Measurements from ENCODE around the gene ATXN2. TPM values are rescaled to one million over a fixed set of nuclear protein-coding genes. Genes with fewer than 3 reads are reported as not detected.
A peak's percentile ranks its signal among the peaks of the same experiment; 100 is the strongest.

ATXN2 gene
- total RNA-seq, 1 experiment from 2014 or later, result 72.9 TPM

DNA sequence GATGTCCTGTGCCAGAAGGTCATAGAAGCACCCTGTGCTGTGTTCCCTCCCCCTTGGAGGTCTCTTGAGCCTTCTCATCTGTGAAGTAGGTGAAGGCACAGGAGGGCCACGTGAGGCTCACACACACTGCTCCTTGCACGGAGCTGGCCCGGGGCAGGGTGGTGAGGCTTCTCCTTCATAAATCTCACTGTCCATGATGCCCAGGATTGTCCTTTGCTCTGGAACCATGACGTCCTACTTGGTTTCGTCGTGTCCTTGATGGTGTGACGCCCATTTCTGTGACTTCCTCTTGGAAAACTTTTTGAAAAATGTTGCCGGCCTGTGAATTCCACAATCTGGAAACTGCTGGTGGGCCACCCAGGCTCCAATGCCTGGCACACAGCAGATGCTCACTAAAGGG, 159.0 kb downstream of the ATXN2 start:
- Histone ChIP-seq H4K20me1 (ENCODE audit: control insufficient read depth, insufficient read depth, insufficient read length) (no peaks in the 10 kb centered on the region), H2BK12ac (ENCODE audit: insufficient read length, low read depth, low read length) (no peak overlapping the region), H3T11ph (ENCODE audit: low read length) (no peak overlapping the region), H3K27me3 (ENCODE audit: insufficient read depth, low read length) (no peaks in the 10 kb centered on the region), H3K56ac (ENCODE audit: insufficient read length, low read depth, low read length) (no peak overlapping the region), H4K8ac (replicated peaks; ENCODE audit: insufficient read length, low read depth, low read length) (no peak overlapping the region), H2AFZ (ENCODE audit: low read length) (no peak overlapping the region), H2BK20ac (ENCODE audit: low read depth, low read length, poor library complexity, severe bottlenecking) (no peak overlapping the region), H2BK120ac (ENCODE audit: low read depth, low read length, poor library complexity, severe bottlenecking) (no peak overlapping the region), H4K91ac (ENCODE audit: insufficient read length, low read depth, low read length) (no peak overlapping the region), H3K27ac (ENCODE audit: insufficient read length, low read depth, low read length) (no peak overlapping the region), H3K79me1 (ENCODE audit: insufficient read depth, low read depth, low read length, poor library complexity, severe bottlenecking) (no peaks in the 10 kb centered on the region), H3K4me1 (ENCODE audit: insufficient read depth, low read length) (peaks cover 6% of the 10 kb centered on the region; the same call in 1 of the 2 replicates), H3K18ac (ENCODE audit: insufficient read length, low read depth, low read length) (no peak overlapping the region), H3K23ac (ENCODE audit: insufficient read length, low read depth, low read length) (no peak overlapping the region), H3K9ac (ENCODE audit: extremely low read depth, insufficient read length, low read length) (no peak overlapping the region), H2BK5ac (ENCODE audit: insufficient read length, low read length) (no peak overlapping the region), H3K4ac (ENCODE audit: low read depth, low read length) (no peak overlapping the region), H3K23me2 (ENCODE audit: insufficient read length, low read depth, low read length, poor library complexity, severe bottlenecking) (no peaks in the 10 kb centered on the region), H4K5ac (ENCODE audit: insufficient read length, low read depth, low read length) (no peak overlapping the region), H2BK15ac (ENCODE audit: low read depth, low read length) (no peak overlapping the region), H3K79me2 (ENCODE audit: insufficient read depth, low read length) (peaks cover 13% of the 10 kb centered on the region; the same call in 1 of the 2 replicates), H2AK5ac (ENCODE audit: insufficient read length, low read length) (no peak overlapping the region), H3K9me3 (ENCODE audit: control insufficient read depth, low read depth, low read length) (no peaks in the 10 kb centered on the region), H3K4me2 (ENCODE audit: insufficient read depth, insufficient read length, low read length) (no peak overlapping the region), H3K14ac (ENCODE audit: insufficient read depth, low read length) (no peak overlapping the region; the same call in 1 of the 2 replicates)
- TF ChIP-seq, protein P1, sequence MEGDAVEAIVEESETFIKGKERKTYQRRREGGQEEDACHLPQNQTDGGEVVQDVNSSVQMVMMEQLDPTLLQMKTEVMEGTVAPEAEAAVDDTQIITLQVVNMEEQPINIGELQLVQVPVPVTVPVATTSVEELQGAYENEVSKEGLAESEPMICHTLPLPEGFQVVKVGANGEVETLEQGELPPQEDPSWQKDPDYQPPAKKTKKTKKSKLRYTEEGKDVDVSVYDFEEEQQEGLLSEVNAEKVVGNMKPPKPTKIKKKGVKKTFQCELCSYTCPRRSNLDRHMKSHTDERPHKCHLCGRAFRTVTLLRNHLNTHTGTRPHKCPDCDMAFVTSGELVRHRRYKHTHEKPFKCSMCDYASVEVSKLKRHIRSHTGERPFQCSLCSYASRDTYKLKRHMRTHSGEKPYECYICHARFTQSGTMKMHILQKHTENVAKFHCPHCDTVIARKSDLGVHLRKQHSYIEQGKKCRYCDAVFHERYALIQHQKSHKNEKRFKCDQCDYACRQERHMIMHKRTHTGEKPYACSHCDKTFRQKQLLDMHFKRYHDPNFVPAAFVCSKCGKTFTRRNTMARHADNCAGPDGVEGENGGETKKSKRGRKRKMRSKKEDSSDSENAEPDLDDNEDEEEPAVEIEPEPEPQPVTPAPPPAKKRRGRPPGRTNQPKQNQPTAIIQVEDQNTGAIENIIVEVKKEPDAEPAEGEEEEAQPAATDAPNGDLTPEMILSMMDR (conservative IDR thresholded peaks at IDR 0.05), result no peak
- peaks cover 37 to 44% of the 10 kb centered on the region in 2 experiments for H3K4me1 Mint-ChIP-seq
- peak overlapping the region in 2 of 3 experiments; percentile 15 to 81; a peak in 2 of 7 replicates for H3K27ac Mint-ChIP-seq
- H3K4me3 Mint-ChIP-seq, result no peak overlapping the region
- DNase-seq, result no peak
- no CpG with 5 or more reads among the region's 8 CpGs for WGBS (ENCODE audit: extremely low coverage, insufficient read length, low lambda C conversion rate)
- no peaks in the 10 kb centered on the region; the same call in 1 of the 2 replicates for H3K27me3 Mint-ChIP-seq (ENCODE audit: low read depth)
- no peaks in the 10 kb centered on the region for H3K9me3 Mint-ChIP-seq
- peaks cover 0 to 14% (median 11%) of the 10 kb centered on the region in 3 experiments; a peak in 6 of 7 replicates for H3K36me3 Mint-ChIP-seq (ENCODE audit: insufficient read depth in 1 of 3, low read depth in 3 of 3)

Measured in H9 (cell line).